MM.1S (cell line): ENCODE results near the gene QSOX1.
A peak's percentile ranks its signal among the peaks of the same experiment; 100 is the strongest.

ENCODE experiments used
- DNase-seq: peaks from one replicate; pipeline ENCODE4 v3.0.0-alpha.2; 2015
- H2AFZ ChIP-seq: fragments of 300-600 bp; sonication (generic); 2 replicates; pipeline ENCODE4 v1.6.0; 2016; ENCODE audit warnings: antibody characterized with exemption, low read length
- H3F3A ChIP-seq: fragments of 300-600 bp; sonication (generic); 2 replicates; pipeline ENCODE4 v1.6.1; 2016; ENCODE audit warnings: mild to moderate bottlenecking, antibody characterized with exemption, low read length, moderate library complexity, mixed read lengths; ENCODE audit not compliant: insufficient read depth
- H3K27ac ChIP-seq: fragments of 300-600 bp; sonication (generic); 2 replicates; pipeline ENCODE4 v1.5.1; 2016; ENCODE audit warnings: mild to moderate bottlenecking, low read length
- H3K27me3 ChIP-seq: fragments of 300-600 bp; sonication (generic); replicated peaks from 2 replicates; pipeline ENCODE4 v1.6.0; 2016; ENCODE audit warnings: low read length; ENCODE audit not compliant: insufficient read depth
- H3K36me3 ChIP-seq: fragments of 300-600 bp; sonication (generic); replicated peaks from 2 replicates; pipeline ENCODE4 v1.6.1; 2016; ENCODE audit warnings: mild to moderate bottlenecking, low read length, mixed read lengths; ENCODE audit not compliant: insufficient read depth
- H3K4me1 ChIP-seq: fragments of 300-600 bp; sonication (generic); 2 replicates; pipeline ENCODE4 v1.6.1; 2016; ENCODE audit warnings: low read length, mixed read lengths
- H3K4me2 ChIP-seq: fragments of 300-600 bp; sonication (generic); 2 replicates; pipeline ENCODE4 v1.6.0; 2016; ENCODE audit warnings: low read depth, low read length
- H3K4me3 ChIP-seq: fragments of 300-600 bp; sonication (generic); 2 replicates; pipeline ENCODE4 v1.5.1; 2016; ENCODE audit warnings: low read length, mixed read lengths
- H3K79me2 ChIP-seq: fragments of 300-600 bp; sonication (generic); 2 replicates; pipeline ENCODE4 v1.6.1; 2016; ENCODE audit warnings: mixed run types, low read length, mixed read lengths
- H3K9ac ChIP-seq: fragments of 300-600 bp; sonication (generic); 2 replicates; pipeline ENCODE4 v1.6.1; 2016; ENCODE audit warnings: low read length, mixed read lengths
- H3K9me2 ChIP-seq: fragments of 300-600 bp; sonication (generic); replicated peaks from 2 replicates; pipeline ENCODE4 v1.6.1; 2016; ENCODE audit warnings: mild to moderate bottlenecking, low read length, mixed read lengths; ENCODE audit not compliant: insufficient read depth
- H3K9me3 ChIP-seq: fragments of 300-600 bp; sonication (generic); replicated peaks from 2 replicates; pipeline ENCODE4 v1.6.1; 2016; ENCODE audit warnings: mild to moderate bottlenecking, low read length, mixed read lengths; ENCODE audit not compliant: insufficient read depth
- H4K20me1 ChIP-seq: fragments of 300-600 bp; sonication (generic); 2 replicates; pipeline ENCODE4 v1.6.1; 2016; ENCODE audit warnings: mild to moderate bottlenecking, low read length, moderate library complexity, mixed read lengths; ENCODE audit not compliant: insufficient read depth
- CTCF ChIP-seq: fragments of 300-600 bp; sonication (generic); IDR thresholded peaks from 2 replicates; pipeline ENCODE4 v1.5.1; 2016; ENCODE audit warnings: antibody characterized with exemption, low read length, mixed read lengths
- EZH2 ChIP-seq: fragments of 300-600 bp; sonication (generic); optimal IDR thresholded peaks from 2 replicates; pipeline ENCODE3; 2017; ENCODE audit warnings: low read depth, mild to moderate bottlenecking, antibody characterized with exemption, low read length, mixed read lengths
- EZH2phosphoT487 ChIP-seq: fragments of 300-600 bp; sonication (generic); IDR thresholded peaks from 2 replicates; pipeline ENCODE4 v1.6.1; 2018; ENCODE audit warnings: antibody characterized with exemption, low read length

QSOX1 gene

GRCh38 chr1:180247061-180247460, 92.4 kb downstream of the QSOX1 start:
- Histone ChIP-seq H3K9me2 (no peaks in the 10 kb centered on the region), H3K4me2 (peak overlapping the region; percentile 40), H3F3A (0 out of 2 replicates have a peak, but pooled peaks cover 5% of the 10 kb centered on the region), H3K27me3 (no peaks in the 10 kb centered on the region), H3K9me3 (no peaks in the 10 kb centered on the region), H2AFZ (peak overlapping the region; percentile 49), H3K36me3 (no peaks in the 10 kb centered on the region), H3K79me2 (no peaks in the 10 kb centered on the region), H3K9ac (no peak overlapping the region), H3K4me1 (peaks cover 15% of the 10 kb centered on the region), H4K20me1 (no peaks in the 10 kb centered on the region), H3K4me3 (no peak overlapping the region), H3K27ac (peak overlapping the region; percentile 26; the same call in 1 of the 2 replicates)
- peak; percentile 86 for DNase-seq
- TF ChIP-seq EZH2 = no peak
- no peak for TF ChIP-seq EZH2phosphoT487
- TF ChIP-seq CTCF = no peak

GRCh38 chr1:180247580-180247979, 92.9 kb downstream of the QSOX1 start:
- peak overlapping the region; percentile 40 for H3K4me2 ChIP-seq
- no peaks in the 10 kb centered on the region for H4K20me1 ChIP-seq
- no peaks in the 10 kb centered on the region for H3K36me3 ChIP-seq
- H3K27ac ChIP-seq = peak overlapping the region; percentile 26; the same call in 1 of the 2 replicates
- no peaks in the 10 kb centered on the region for H3K9me3 ChIP-seq
- no peak overlapping the region for H3K4me3 ChIP-seq
- no peak for TF ChIP-seq EZH2
- TF ChIP-seq CTCF = no peak
- TF ChIP-seq EZH2phosphoT487 = no peak
- 0 out of 2 replicates have a peak, but pooled peaks cover 5% of the 10 kb centered on the region for H3F3A ChIP-seq
- no peak for DNase-seq
- H3K4me1 ChIP-seq = peaks cover 15% of the 10 kb centered on the region
- no peak overlapping the region for H2AFZ ChIP-seq
- H3K79me2 ChIP-seq = no peaks in the 10 kb centered on the region
- H3K9me2 ChIP-seq = no peaks in the 10 kb centered on the region
- no peak overlapping the region for H3K9ac ChIP-seq
- H3K27me3 ChIP-seq = no peaks in the 10 kb centered on the region

- H3K9me2 ChIP-seq = no peaks in the 10 kb centered on the region
- no peaks in the 10 kb centered on the region for H4K20me1 ChIP-seq
- no peak overlapping the region for H3K4me2 ChIP-seq
- TF ChIP-seq EZH2phosphoT487 = no peak
- TF ChIP-seq CTCF = no peak
- TF ChIP-seq EZH2 = no peak
- peaks cover 15% of the 10 kb centered on the region for H3K4me1 ChIP-seq
- H3K9ac ChIP-seq = no peak overlapping the region
- no peak overlapping the region for H2AFZ ChIP-seq
- no peak overlapping the region for H3K4me3 ChIP-seq
- H3F3A ChIP-seq = 0 out of 2 replicates have a peak, but pooled peaks cover 5% of the 10 kb centered on the region
- H3K36me3 ChIP-seq = no peaks in the 10 kb centered on the region
- no peak overlapping the region for H3K27ac ChIP-seq
- H3K27me3 ChIP-seq = no peaks in the 10 kb centered on the region
- H3K9me3 ChIP-seq = no peaks in the 10 kb centered on the region
- DNase-seq = no peak
- H3K79me2 ChIP-seq = no peaks in the 10 kb centered on the region
Measured at GRCh38 chr1:180248176-180248575, 93.5 kb downstream of the QSOX1 start.
